Measurements from ENCODE around the gene DEDD. TPM values are rescaled to one million over a fixed set of nuclear protein-coding genes. Genes with fewer than 3 reads are reported as not detected.

Gene DEDD
- polyA plus RNA-seq, 3 donors, result 40.9 to 56.3 (median 42.2) TPM

- peaks cover 0 to 5% of the 10 kb centered on the region in 2 donors for H3K36me3 ChIP-seq (replicated peaks in 1 of 2; ENCODE audit: control insufficient read depth in 1 of 2, insufficient read depth in 2 of 2, low read length in 2 of 2)
- no peak overlapping the region for H2AFZ ChIP-seq (ENCODE audit: insufficient read depth, low read depth, low read length, poor library complexity, severe bottlenecking)
- no peak overlapping the region for H3K9ac ChIP-seq (ENCODE audit: insufficient read depth, low read length, poor library complexity, severe bottlenecking)
- Mint-ChIP-seq H3K4me1 (peaks cover 61% of the 10 kb centered on the region), H3K4me3 (peak overlapping the region in 1 of 2 donors; percentile 27), H3K27me3 (ENCODE audit: low read depth in 3 of 3) (peaks cover 8 to 24% (median 10%) of the 10 kb centered on the region in 3 donors), H3K36me3 (peaks cover 7 to 9% of the 10 kb centered on the region in 2 donors), H3K27ac (peak overlapping the region in 1 of 7 donors; percentile 35), H3K9me3 (peaks cover 0 to 5% (median 0%) of the 10 kb centered on the region in 7 donors)
- no peak overlapping the region for H3K4me2 ChIP-seq (replicated peaks; ENCODE audit: extremely low read depth, low read length, poor library complexity, severe bottlenecking)
- 100% methylated on average over 1 of the region's 14 CpGs for WGBS (ENCODE audit: insufficient coverage)
- peaks cover 0 to 7% of the 10 kb centered on the region in 2 donors for H3K27me3 ChIP-seq (ENCODE audit: control insufficient read depth in 2 of 2, insufficient read depth in 2 of 2, low read length in 2 of 2)
- no peak overlapping the region for H3K4me3 ChIP-seq (replicated peaks in 1 of 3; ENCODE audit: low read depth in 2 of 3, low read length in 3 of 3)
- no peak for DNase-seq
- no peaks in the 10 kb centered on the region for H3K79me2 ChIP-seq (ENCODE audit: insufficient read depth, low read length)
- TF ChIP-seq CTCF (IDR thresholded peaks at IDR 0.05), result no peak
- H3K4me1 ChIP-seq (ENCODE audit: control insufficient read depth in 1 of 2, insufficient read depth in 2 of 2, low read length in 2 of 2), result peaks cover 37 to 44% of the 10 kb centered on the region in 2 donors
- H3K27ac ChIP-seq (ENCODE audit: low read depth in 1 of 2, low read length in 2 of 2), result no peak overlapping the region
- intact Hi-C loops (cut with micrococcal nuclease), result no loop called here
- no peaks in the 10 kb centered on the region for H3K9me3 ChIP-seq (replicated peaks in 1 of 2; ENCODE audit: control insufficient read depth in 1 of 2, insufficient read depth in 1 of 2, low read length in 2 of 2)
- H4K20me1 ChIP-seq (ENCODE audit: insufficient read depth, low read length), result no peaks in the 10 kb centered on the region
These were observed 38.0 kb downstream of the DEDD start for GRCh38 chr1:161094481-161094880.

DNA sequence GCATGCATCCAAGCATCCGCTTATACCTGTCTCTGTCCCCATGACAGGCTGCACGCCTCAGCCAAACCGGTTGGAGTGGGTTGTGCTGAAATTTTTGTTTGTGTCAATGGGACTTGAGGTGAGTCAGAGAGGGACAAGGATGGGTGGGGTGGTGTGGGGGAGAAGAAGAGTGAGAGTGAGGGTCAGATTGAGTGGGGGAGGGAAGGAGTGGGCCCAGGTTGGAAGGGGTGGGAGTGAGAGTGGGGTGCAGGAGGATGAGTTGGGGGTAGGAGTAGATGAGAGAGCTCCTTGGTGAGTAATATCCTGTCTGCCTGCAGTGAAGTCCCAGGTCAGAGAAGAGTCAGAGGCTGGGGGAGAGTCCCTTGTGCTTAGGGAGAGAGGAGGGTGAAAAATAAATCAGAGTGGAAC is 39.8 kb downstream of the DEDD start:
- Mint-ChIP-seq H3K9me3 (peaks cover 0 to 2% (median 0%) of the 10 kb centered on the region in 7 donors), H3K27me3 (ENCODE audit: low read depth in 3 of 3) (peaks cover 0 to 16% (median 5%) of the 10 kb centered on the region in 3 donors), H3K4me1 (peaks cover 66% of the 10 kb centered on the region), H3K36me3 (peaks cover 0 to 3% of the 10 kb centered on the region in 2 donors), H3K27ac (peak overlapping the region in 3 of 7 donors; percentile 4 to 34 (median 17)), H3K4me3 (no peak overlapping the region)
- Histone ChIP-seq H3K79me2 (ENCODE audit: insufficient read depth, low read length) (no peaks in the 10 kb centered on the region), H3K27ac (ENCODE audit: low read depth in 1 of 2, low read length in 2 of 2) (no peak overlapping the region), H3K4me2 (replicated peaks; ENCODE audit: extremely low read depth, low read length, poor library complexity, severe bottlenecking) (no peak overlapping the region), H3K9me3 (replicated peaks in 1 of 2; ENCODE audit: control insufficient read depth in 1 of 2, insufficient read depth in 1 of 2, low read length in 2 of 2) (no peaks in the 10 kb centered on the region), H3K27me3 (ENCODE audit: control insufficient read depth in 2 of 2, insufficient read depth in 2 of 2, low read length in 2 of 2) (no peaks in the 10 kb centered on the region), H3K4me1 (ENCODE audit: control insufficient read depth in 1 of 2, insufficient read depth in 2 of 2, low read length in 2 of 2) (peaks cover 40 to 48% of the 10 kb centered on the region in 2 donors), H2AFZ (ENCODE audit: insufficient read depth, low read depth, low read length, poor library complexity, severe bottlenecking) (no peak overlapping the region), H4K20me1 (ENCODE audit: insufficient read depth, low read length) (no peaks in the 10 kb centered on the region), H3K4me3 (replicated peaks in 1 of 3; ENCODE audit: low read depth in 2 of 3, low read length in 3 of 3) (no peak overlapping the region), H3K9ac (ENCODE audit: insufficient read depth, low read length, poor library complexity, severe bottlenecking) (no peak overlapping the region), H3K36me3 (replicated peaks in 1 of 2; ENCODE audit: control insufficient read depth in 1 of 2, insufficient read depth in 2 of 2, low read length in 2 of 2) (no peaks in the 10 kb centered on the region)
- intact Hi-C loops (cut with micrococcal nuclease), result no loop called here
- no peak for TF ChIP-seq CTCF (IDR thresholded peaks at IDR 0.05)
- peak in 2 of 3 donors; percentile 26 to 67 for DNase-seq
- 96% methylated on average over 3 of the region's 3 CpGs for WGBS (ENCODE audit: insufficient coverage)
